ENCODE data around the gene IMP3.
"Not testable (repeated sequence)": the region's sequence is repeated elsewhere in the genome, so short reads cannot be mapped to it uniquely, and the experiment has no call there.

The IMP3 gene, protein sequence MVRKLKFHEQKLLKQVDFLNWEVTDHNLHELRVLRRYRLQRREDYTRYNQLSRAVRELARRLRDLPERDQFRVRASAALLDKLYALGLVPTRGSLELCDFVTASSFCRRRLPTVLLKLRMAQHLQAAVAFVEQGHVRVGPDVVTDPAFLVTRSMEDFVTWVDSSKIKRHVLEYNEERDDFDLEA

GRCh38 chr15:75639709-75640482 is at the start of gene IMP3:
TSS of gene IMP3 (minus strand) at chr15:75640224. CDS start at chr15:75640168, 56 bp downstream.
- TF ChIP-seq, protein P1, sequence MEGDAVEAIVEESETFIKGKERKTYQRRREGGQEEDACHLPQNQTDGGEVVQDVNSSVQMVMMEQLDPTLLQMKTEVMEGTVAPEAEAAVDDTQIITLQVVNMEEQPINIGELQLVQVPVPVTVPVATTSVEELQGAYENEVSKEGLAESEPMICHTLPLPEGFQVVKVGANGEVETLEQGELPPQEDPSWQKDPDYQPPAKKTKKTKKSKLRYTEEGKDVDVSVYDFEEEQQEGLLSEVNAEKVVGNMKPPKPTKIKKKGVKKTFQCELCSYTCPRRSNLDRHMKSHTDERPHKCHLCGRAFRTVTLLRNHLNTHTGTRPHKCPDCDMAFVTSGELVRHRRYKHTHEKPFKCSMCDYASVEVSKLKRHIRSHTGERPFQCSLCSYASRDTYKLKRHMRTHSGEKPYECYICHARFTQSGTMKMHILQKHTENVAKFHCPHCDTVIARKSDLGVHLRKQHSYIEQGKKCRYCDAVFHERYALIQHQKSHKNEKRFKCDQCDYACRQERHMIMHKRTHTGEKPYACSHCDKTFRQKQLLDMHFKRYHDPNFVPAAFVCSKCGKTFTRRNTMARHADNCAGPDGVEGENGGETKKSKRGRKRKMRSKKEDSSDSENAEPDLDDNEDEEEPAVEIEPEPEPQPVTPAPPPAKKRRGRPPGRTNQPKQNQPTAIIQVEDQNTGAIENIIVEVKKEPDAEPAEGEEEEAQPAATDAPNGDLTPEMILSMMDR (conservative IDR thresholded peaks at IDR 0.05; ENCODE audit: low read depth), result no peak
- peak; percentile 99 for DNase-seq (ENCODE audit: low spot score)
- CTCF ChIA-PET, result interaction anchor here (0.6 to 3.6 kb wide), 3 partner anchors 21 to 287 kb away, joined by 3 to 18 read pairs (median 3); no protein-coding TSS in a partner anchor
- peak within 1 kb of the TSS; percentile 98 for H3K27ac ChIP-seq
- POLR2A ChIA-PET (ENCODE audit: low non-redundant PET), result interaction anchor here (0.6 to 1.8 kb wide), 13 partner anchors 8 to 272 kb away, joined by 3 to 13 read pairs (median 3); partner anchors contain the start of genes MAN2C1, PTPN9, SNUPN and SNX33

DNA sequence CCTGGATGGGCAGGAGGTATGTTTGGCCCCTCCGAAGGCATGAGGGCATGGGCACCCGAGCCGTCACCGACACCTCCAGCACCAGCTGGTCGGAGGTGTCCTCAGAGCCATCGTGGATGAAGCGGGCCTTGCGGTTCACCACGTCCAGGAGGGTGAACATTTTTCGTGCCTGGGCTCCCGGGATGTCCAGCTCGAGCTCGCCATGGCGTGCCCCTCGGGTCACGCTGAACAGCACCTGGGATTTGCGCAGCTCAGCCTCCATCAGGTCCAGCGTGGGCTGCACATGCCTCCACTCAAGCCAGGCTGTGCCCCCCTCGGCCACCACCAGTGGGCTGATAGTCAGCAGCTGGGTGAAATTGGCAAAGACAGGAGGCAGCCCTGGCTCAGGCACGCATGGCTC is 49.4 kb upstream of the IMP3 start:
- not testable (repeated sequence) for H3K27ac ChIP-seq
- CTCF ChIA-PET, result interaction anchor here (0.7 kb wide), 1 partner anchor 112 kb away, joined by 3 read pairs; no protein-coding TSS in a partner anchor

GRCh38 chr15:75688831-75689230 is 48.8 kb upstream of the IMP3 start:
- POLR2A ChIA-PET (ENCODE audit: low non-redundant PET), result no interaction called here
- CTCF ChIA-PET, result interaction anchor here (0.7 kb wide), 1 partner anchor 113 kb away, joined by 3 read pairs; no protein-coding TSS in a partner anchor
- TF ChIP-seq, protein P1 (conservative IDR thresholded peaks at IDR 0.05; ENCODE audit: low read depth), result no peak
- no peak overlapping the region for H3K27ac ChIP-seq
- DNase-seq (ENCODE audit: low spot score), result no peak

More for the DNA sequence above, 49.4 kb upstream of the IMP3 start:
- POLR2A ChIA-PET (ENCODE audit: low non-redundant PET); DNase-seq (ENCODE audit: low spot score): not testable (repeated sequence)

DNA sequence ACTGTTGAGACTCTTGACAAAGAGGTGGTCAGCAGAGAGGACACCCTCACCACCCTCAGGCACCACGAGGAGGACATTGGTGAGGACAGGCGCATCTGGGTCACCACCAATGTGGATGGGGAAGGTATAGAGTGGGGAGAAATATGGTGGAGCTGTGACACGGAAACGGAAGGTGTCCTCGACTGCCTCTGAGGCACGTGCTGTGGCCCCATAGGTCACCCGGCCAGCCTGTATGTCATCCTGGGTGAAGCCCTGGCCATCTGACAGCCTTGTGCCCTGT is 48.2 kb upstream of the IMP3 start:
- TF ChIP-seq, protein P1 (conservative IDR thresholded peaks at IDR 0.05; ENCODE audit: low read depth), result no peak
- CTCF ChIA-PET, result interaction anchor here (0.7 kb wide), 1 partner anchor 113 kb away, joined by 3 read pairs; no protein-coding TSS in a partner anchor
- POLR2A ChIA-PET (ENCODE audit: low non-redundant PET), result no interaction called here
- no peak overlapping the region for H3K27ac ChIP-seq
- no peak for DNase-seq (ENCODE audit: low spot score)

DNA sequence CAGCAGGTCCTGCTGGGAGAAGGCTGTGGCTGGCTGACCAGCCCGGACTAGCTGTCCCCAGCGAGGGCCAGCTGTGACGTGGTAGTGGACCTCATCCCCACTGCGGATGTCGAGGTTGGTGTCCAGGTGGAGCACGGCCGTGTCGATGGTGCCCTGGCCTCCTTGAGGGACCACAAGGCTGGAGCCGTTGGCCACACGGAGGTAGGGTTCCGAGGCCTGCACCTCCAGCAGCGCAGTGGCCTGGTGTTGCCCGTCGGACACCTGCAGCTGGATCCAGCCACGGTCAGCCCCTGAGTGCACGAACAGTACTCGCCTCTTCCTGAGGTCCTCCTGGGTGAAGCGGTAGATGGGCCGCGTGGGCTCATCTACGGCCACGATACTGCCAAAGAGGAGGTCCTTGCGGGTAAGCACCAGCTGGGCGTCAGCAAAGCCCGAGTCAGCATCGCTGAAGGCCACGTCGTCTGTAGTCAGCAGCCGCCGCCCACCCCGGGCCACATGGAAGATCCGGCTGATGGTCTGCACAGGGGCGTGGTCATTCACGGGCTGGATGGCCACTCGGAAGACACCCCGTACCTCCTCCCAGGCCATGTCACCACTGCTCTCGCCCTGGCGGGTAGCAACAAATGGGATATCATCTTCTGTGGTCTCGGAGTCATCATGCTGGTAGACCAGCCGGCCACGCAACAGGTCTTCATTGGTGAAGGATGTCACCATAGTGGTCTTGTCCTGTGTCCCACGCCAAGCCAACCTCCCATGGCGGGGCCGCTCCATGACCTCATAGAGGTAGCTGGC is 47.7 kb upstream of the IMP3 start:
- TF ChIP-seq, protein P1 (conservative IDR thresholded peaks at IDR 0.05; ENCODE audit: low read depth), result no peak
- DNase-seq (ENCODE audit: low spot score), result no peak
- ChIA-PET POLR2A (ENCODE audit: low non-redundant PET) (no interaction called here), CTCF (interaction anchor here (0.8 to 2.5 kb wide), 2 partner anchors 45 to 114 kb away, joined by 6 to 13 read pairs; no protein-coding TSS in a partner anchor)
- H3K27ac ChIP-seq, result no peak overlapping the region

DNA sequence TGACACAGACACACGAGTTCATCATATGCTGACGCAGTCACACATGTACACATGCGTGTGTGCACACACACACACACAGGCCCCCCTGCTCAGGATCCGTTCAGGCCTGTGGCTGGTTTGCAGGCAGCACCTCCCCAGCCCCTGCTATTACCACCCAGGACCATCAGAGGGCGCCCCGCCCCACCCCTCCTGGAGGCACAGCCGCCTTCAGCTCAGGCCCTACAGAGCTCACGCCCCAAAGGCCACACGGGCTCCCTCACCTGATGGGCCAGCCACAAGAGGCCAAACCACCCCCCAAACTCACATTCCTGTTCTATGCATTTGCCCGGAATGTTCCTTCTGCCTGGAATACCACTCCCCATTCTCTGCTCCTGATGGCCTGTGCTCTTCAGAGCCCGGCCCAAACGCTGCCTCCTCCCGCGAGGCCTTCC is 46.2 kb upstream of the IMP3 start:
- not testable (repeated sequence) for DNase-seq (ENCODE audit: low spot score)

More for the DNA sequence above, 46.2 kb upstream of the IMP3 start:
- CTCF ChIA-PET, result interaction anchor here (0.5 to 2.5 kb wide), 7 partner anchors 8 to 201 kb away, joined by 3 to 13 read pairs (median 4); no protein-coding TSS in a partner anchor
- H3K27ac ChIP-seq; POLR2A ChIA-PET (ENCODE audit: low non-redundant PET): not testable (repeated sequence)
- TF ChIP-seq, protein P1 (conservative IDR thresholded peaks at IDR 0.05; ENCODE audit: low read depth), result peak; percentile 97
